Occipital lobe (tissue), 2 donors: ENCODE measurements around the gene TRIM67. TPM values are rescaled to one million over a fixed set of nuclear protein-coding genes. Genes with fewer than 3 reads are reported as not detected.

ENCODE experiments used
- DNase-seq: peaks from one replicate; lab custom pipeline; 2025; lab: John Stamatoyannopoulos, UW
- total RNA-seq: library from RNA; depleted of rRNA; stranded (reverse); fragments of >200 nt; gene quantifications from one replicate; pipeline ENCODE4 v1.2.3, GENCODE V29; 2014

TRIM67 gene
- total RNA-seq, 1 donor from 2014 or later = 44.9 TPM

GRCh38 chr1:231232870-231233734 lies 71.2 kb downstream of the TRIM67 start:
- DNase-seq = no peak

GRCh38 chr1:231233735-231234417 lies 72.0 kb downstream of the TRIM67 start:
- no peak for DNase-seq

GRCh38 chr1:231234506-231234905 lies 72.6 kb downstream of the TRIM67 start:
- no peak for DNase-seq

GRCh38 chr1:231235526-231236207 lies 73.8 kb downstream of the TRIM67 start:
- DNase-seq = no peak

GRCh38 chr1:231236208-231236591 lies 74.3 kb downstream of the TRIM67 start:
- no peak for DNase-seq

- no peak for DNase-seq
Observed at GRCh38 chr1:231236938-231237337, 75.1 kb downstream of the TRIM67 start.

- no peak for DNase-seq
Observed at GRCh38 chr1:231238298-231238697, 76.4 kb downstream of the TRIM67 start.

- no peak for DNase-seq
Observed at GRCh38 chr1:231240531-231240882, 78.6 kb downstream of the TRIM67 start.

GRCh38 chr1:231240883-231241735 lies 79.3 kb downstream of the TRIM67 start, which contains the start of gene GNPAT:
TSS of gene GNPAT (plus strand) at chr1:231241212. CDS start at chr1:231241379, 167 bp downstream.
- peak; percentile 78 for DNase-seq

- DNase-seq = no peak
Observed at GRCh38 chr1:231241750-231242149, 79.9 kb downstream of the TRIM67 start.

GRCh38 chr1:231242516-231243198 lies 80.8 kb downstream of the TRIM67 start:
- no peak for DNase-seq

GRCh38 chr1:231248778-231249177 lies 86.9 kb downstream of the TRIM67 start:
- DNase-seq = no peak

GRCh38 chr1:231252336-231252735 lies 90.5 kb downstream of the TRIM67 start:
- no peak for DNase-seq

GRCh38 chr1:231260351-231260750 lies 98.5 kb downstream of the TRIM67 start:
- DNase-seq = no peak

- DNase-seq = no peak
Observed at GRCh38 chr1:231264642-231265041, 102.8 kb downstream of the TRIM67 start.

- DNase-seq = no peak
Observed at GRCh38 chr1:231265379-231265778, 103.5 kb downstream of the TRIM67 start.

GRCh38 chr1:231266811-231267322 lies 105.0 kb downstream of the TRIM67 start:
- DNase-seq = no peak
